ENCODE results near the gene HBE1. TPM values are rescaled to one million over a fixed set of nuclear protein-coding genes. Genes with fewer than 3 reads are reported as not detected.

HBE1 gene
- total and polyA plus RNA-seq, 9 of the 15 experiments (the other 6 are each of a cell fraction or from before 2014, with no cell fraction given) = 612 to 10,250 (median 2,181) TPM

DNA sequence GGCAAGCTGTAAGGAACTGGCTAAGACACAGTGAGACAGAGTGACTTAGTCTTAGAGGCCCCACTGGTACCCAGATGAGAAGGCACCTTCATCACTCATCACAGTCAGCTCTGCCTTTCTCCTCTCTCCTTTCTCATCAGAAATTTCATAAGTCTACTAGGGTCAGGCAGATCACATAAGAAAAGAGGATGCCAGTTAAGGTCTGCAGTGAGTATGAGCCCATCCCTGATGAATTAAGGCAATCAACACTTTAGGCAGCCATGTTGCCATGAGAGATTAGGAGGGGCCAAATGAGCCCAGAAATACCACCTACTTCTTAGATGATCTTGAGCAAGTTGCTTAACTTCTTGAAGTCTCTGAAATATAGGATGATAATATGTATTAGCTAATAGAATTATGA is 11.9 kb upstream of the HBE1 start (continued):
- TF ChIP-seq, protein P1, sequence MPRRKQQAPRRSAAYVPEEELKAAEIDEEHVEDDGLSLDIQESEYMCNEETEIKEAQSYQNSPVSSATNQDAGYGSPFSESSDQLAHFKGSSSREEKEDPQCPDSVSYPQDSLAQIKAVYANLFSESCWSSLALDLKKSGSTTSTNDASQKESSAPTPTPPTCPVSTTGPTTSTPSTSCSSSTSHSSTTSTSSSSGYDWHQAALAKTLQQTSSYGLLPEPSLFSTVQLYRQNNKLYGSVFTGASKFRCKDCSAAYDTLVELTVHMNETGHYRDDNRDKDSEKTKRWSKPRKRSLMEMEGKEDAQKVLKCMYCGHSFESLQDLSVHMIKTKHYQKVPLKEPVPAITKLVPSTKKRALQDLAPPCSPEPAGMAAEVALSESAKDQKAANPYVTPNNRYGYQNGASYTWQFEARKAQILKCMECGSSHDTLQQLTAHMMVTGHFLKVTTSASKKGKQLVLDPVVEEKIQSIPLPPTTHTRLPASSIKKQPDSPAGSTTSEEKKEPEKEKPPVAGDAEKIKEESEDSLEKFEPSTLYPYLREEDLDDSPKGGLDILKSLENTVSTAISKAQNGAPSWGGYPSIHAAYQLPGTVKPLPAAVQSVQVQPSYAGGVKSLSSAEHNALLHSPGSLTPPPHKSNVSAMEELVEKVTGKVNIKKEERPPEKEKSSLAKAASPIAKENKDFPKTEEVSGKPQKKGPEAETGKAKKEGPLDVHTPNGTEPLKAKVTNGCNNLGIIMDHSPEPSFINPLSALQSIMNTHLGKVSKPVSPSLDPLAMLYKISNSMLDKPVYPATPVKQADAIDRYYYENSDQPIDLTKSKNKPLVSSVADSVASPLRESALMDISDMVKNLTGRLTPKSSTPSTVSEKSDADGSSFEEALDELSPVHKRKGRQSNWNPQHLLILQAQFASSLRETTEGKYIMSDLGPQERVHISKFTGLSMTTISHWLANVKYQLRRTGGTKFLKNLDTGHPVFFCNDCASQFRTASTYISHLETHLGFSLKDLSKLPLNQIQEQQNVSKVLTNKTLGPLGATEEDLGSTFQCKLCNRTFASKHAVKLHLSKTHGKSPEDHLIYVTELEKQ (CRISPR knock-in tag; IDR thresholded peaks at IDR 0.05) = no peak

- Histone ChIP-seq H3K36me3 (ENCODE audit: control insufficient read depth, insufficient read depth, low read length) (peaks cover 55% of the 10 kb centered on the region), H3K79me2 (ENCODE audit: control insufficient read depth, insufficient read depth, low read length) (peaks cover 82% of the 10 kb centered on the region), H3K4me2 (ENCODE audit: insufficient read depth, low read length) (peak overlapping the region; percentile 27; the same call in 1 of the 2 replicates), H4K20me1 (replicated peaks; ENCODE audit: control insufficient read depth, insufficient read depth, low read length) (no peaks in the 10 kb centered on the region), H3K4me3 (no peak overlapping the region), H3K9me3 (replicated peaks; ENCODE audit: control insufficient read depth, insufficient read depth, low read depth, low read length) (no peaks in the 10 kb centered on the region), H3K27me3 (ENCODE audit: control insufficient read depth in 2 of 2, insufficient read depth in 2 of 2, low read length in 2 of 2) (no peaks in the 10 kb centered on the region), H3K9ac (ENCODE audit: insufficient read depth in 1 of 2, low read depth in 2 of 2, low read length in 2 of 2) (peak overlapping the region in 1 of 2 experiments; percentile 7; a peak in 1 of 4 replicates), H3K9me1 (ENCODE audit: control insufficient read depth, insufficient read depth, low read length) (no peaks in the 10 kb centered on the region), H3K27ac (ENCODE audit: extremely low read depth, low read depth, low read length) (peak overlapping the region; percentile 87), H2AFZ (ENCODE audit: low read depth, low read length) (no peak overlapping the region), H3K4me1 (replicated peaks in 1 of 2; ENCODE audit: control insufficient read depth in 2 of 2, insufficient read depth in 2 of 2, low read length in 2 of 2) (peaks cover 29 to 86% of the 10 kb centered on the region in 2 experiments)
- ChIA-PET CTCF (ENCODE audit: low intra/inter-chr PET ratio) (no interaction called here), POLR2A (interaction anchor here (0.6 to 7.3 kb wide), 12 partner anchors 9 to 334 kb away, joined by 3 to 55 read pairs (median 4); partner anchors contain the start of genes HBE1 and HBG1)
- intact Hi-C loops (cut with micrococcal nuclease) (loop anchor here (10.0 kb wide), 2 partner anchors 224 to 314 kb away; partner anchors contain the start of genes TRIM6 and UBQLN3), in situ Hi-C loops (cut with MboI) (no loop called here)
- no TSS peak for BruUV-seq (replicated peaks)
- WGBS (ENCODE audit: insufficient coverage, low coverage, missing lambda C conversion rate) = 0% methylated on average over 3 of the region's 3 CpGs
- DNase-seq (ENCODE audit: extremely low read depth in 1 of 4, low spot score in 3 of 4) (peak; percentile 91 to 100 (median 94)), FAIRE-seq (peak; percentile 97), ATAC-seq (peak; percentile 86)
- TF ChIP-seq CBX1 (IDR thresholded peaks at IDR 0.05; ENCODE audit: low read depth) = no peak
- TF ChIP-seq CREB1 (IDR thresholded peaks at IDR 0.05) = peak; percentile 83
- TF ChIP-seq CREB1 (CRISPR knock-in tag; IDR thresholded peaks at IDR 0.05) = peak; percentile 62; the same call in 1 of the 2 replicates
- peak; percentile 33 to 34; a peak in 3 of 4 replicates for TF ChIP-seq RAD21 (CRISPR knock-in tag; conservative IDR thresholded peaks at IDR 0.05 in 1 of 2, IDR thresholded peaks at IDR 0.05 in 1 of 2)
- TF ChIP-seq CXXC5 (CRISPR knock-in tag; IDR thresholded peaks at IDR 0.05) = peak; percentile 86
- TF ChIP-seq NRF1 (conservative IDR thresholded peaks at IDR 0.05 in 1 of 2, IDR thresholded peaks at IDR 0.05 in 1 of 2) = peak; percentile 46 to 61
- peak; percentile 79 for TF ChIP-seq RAD51 (IDR thresholded peaks at IDR 0.05; ENCODE audit: borderline replicate concordance, low read depth)
- TF ChIP-seq TBL1XR1 (IDR thresholded peaks at IDR 0.05; ENCODE audit: low read length in 2 of 2) = peak; percentile 98
- peak; percentile 84 for TF ChIP-seq SETDB1 (IDR thresholded peaks at IDR 0.05; ENCODE audit: low read length)
- TF ChIP-seq MTA3 (IDR thresholded peaks at IDR 0.05; ENCODE audit: borderline replicate concordance) = peak; percentile 86
- no peak for TF ChIP-seq PTRF (tag; IDR thresholded peaks at IDR 0.05)
- TF ChIP-seq JUN (IDR thresholded peaks at IDR 0.05; ENCODE audit: borderline replicate concordance, low read depth, low read length) = peak; percentile 99
- no peak; the same call in 1 of the 2 replicates for TF ChIP-seq JUN (CRISPR knock-in tag; IDR thresholded peaks at IDR 0.05; ENCODE audit: borderline replicate concordance)
- no peak for TF ChIP-seq KLF13 (tag; IDR thresholded peaks at IDR 0.05; ENCODE audit: borderline replicate concordance, low read depth)
- peak; percentile 74 for TF ChIP-seq NR2C2 (CRISPR knock-in tag; IDR thresholded peaks at IDR 0.05)
- TF ChIP-seq NR2C2 (tag; IDR thresholded peaks at IDR 0.05) = peak; percentile 95
- peak; percentile 99 for TF ChIP-seq CBFA2T2 (conservative IDR thresholded peaks at IDR 0.05)
These were observed 10.9 kb upstream of the HBE1 start for GRCh38 chr11:5280582-5281102.

Measured in K562 (cell line).